H4 (cell line): Measurements from ENCODE around the gene SPRR3. TPM values are rescaled to one million over a fixed set of nuclear protein-coding genes. Genes with fewer than 3 reads are reported as not detected.

Experiments
- DNase-seq: peaks from one replicate; pipeline ENCODE4 v3.0.0-alpha.2; 2015; ENCODE audit warnings: low spot score
- total RNA-seq: library from RNA; depleted of rRNA; stranded (reverse); fragments of >200 nt; shearing (Covaris generic); gene quantifications from 2 replicates; pipeline ENCODE4 v1.2.3, GENCODE V29; 2014; rRNA removed

Gene SPRR3
- not detected in 2 replicates for total RNA-seq

GRCh38 chr1:153001382-153001781 is at the start of gene SPRR3:
SPRR3 (plus strand) TSS chr1:153001749; CDS start chr1:153003021, 1,272 bp downstream.
- no peak for DNase-seq

- DNase-seq, result no peak
Observed at GRCh38 chr1:152953761-152954160, 47.8 kb upstream of the SPRR3 start.

GRCh38 chr1:152954436-152954835 is 47.1 kb upstream of the SPRR3 start:
- no peak for DNase-seq

- no peak for DNase-seq
Observed at GRCh38 chr1:152957561-152957960, 44.0 kb upstream of the SPRR3 start.

GRCh38 chr1:152959273-152959672 is 42.3 kb upstream of the SPRR3 start:
- DNase-seq, result no peak

- no peak for DNase-seq
Observed at GRCh38 chr1:152959801-152960451, 41.6 kb upstream of the SPRR3 start.

- no peak for DNase-seq
Observed at GRCh38 chr1:152960452-152961044, 41.0 kb upstream of the SPRR3 start.

GRCh38 chr1:152961226-152961891 is 40.2 kb upstream of the SPRR3 start:
- no peak for DNase-seq

GRCh38 chr1:152962876-152963415 is 38.6 kb upstream of the SPRR3 start:
- no peak for DNase-seq

- DNase-seq, result no peak
Observed at GRCh38 chr1:152964536-152964935, 37.0 kb upstream of the SPRR3 start.

- DNase-seq, result no peak
Observed at GRCh38 chr1:152965853-152966252, 35.7 kb upstream of the SPRR3 start.

GRCh38 chr1:152967201-152967600 is 34.3 kb upstream of the SPRR3 start:
- DNase-seq, result no peak

GRCh38 chr1:152968248-152968647 is 33.3 kb upstream of the SPRR3 start:
- DNase-seq, result no peak

GRCh38 chr1:152969036-152969435 is 32.5 kb upstream of the SPRR3 start:
- DNase-seq, result no peak

GRCh38 chr1:152970495-152970894 is 31.1 kb upstream of the SPRR3 start, which contains the start of gene SPRR4:
SPRR4 (plus strand) TSS chr1:152970648; CDS start chr1:152971891, 1,243 bp downstream.
- DNase-seq, result no peak

- no peak for DNase-seq
Observed at GRCh38 chr1:152972196-152972886, 29.2 kb upstream of the SPRR3 start.

- no peak for DNase-seq
Observed at GRCh38 chr1:152976688-152977087, 24.9 kb upstream of the SPRR3 start.

- no peak for DNase-seq
Observed at GRCh38 chr1:152977614-152978013, 23.9 kb upstream of the SPRR3 start.

- DNase-seq, result no peak
Observed at GRCh38 chr1:152980676-152981075, 20.9 kb upstream of the SPRR3 start.

- DNase-seq, result no peak
Observed at GRCh38 chr1:152981146-152981871, 20.2 kb upstream of the SPRR3 start.

- no peak for DNase-seq
Observed at GRCh38 chr1:152982076-152982475, 19.5 kb upstream of the SPRR3 start.
